Tibial nerve (tissue), 4 donors: ENCODE data around the gene C1orf105.

Source experiments
- CTCF ChIP-seq, 5 experiments: fragments of 200-600 bp in 3 of 5; fragments of 450-650 bp in 2 of 5; sonication (generic) in 3 of 5; IDR thresholded peaks; one replicate each; pipeline ENCODE4 v1.5.1; 2016 to 2019; ENCODE audit warnings: antibody characterized with exemption in 5 of 5, mild to moderate bottlenecking in 3 of 5, moderate library complexity in 2 of 5
- EP300 ChIP-seq, 2 donors: sonication (generic); formaldehyde crosslinking; IDR thresholded peaks; one replicate each; pipeline ENCODE4 v1.6.1; 2017; ENCODE audit warnings: antibody characterized with exemption in 2 of 2, mild to moderate bottlenecking in 1 of 2
- POLR2A ChIP-seq, 2 donors: fragments of 450-650 bp; IDR thresholded peaks; one replicate each; pipeline ENCODE4 v1.6.1; 2017; ENCODE audit warnings: antibody characterized with exemption in 2 of 2, mild to moderate bottlenecking in 2 of 2, moderate library complexity in 2 of 2

GRCh38 chr1:172449585-172450523 lies 29.4 kb downstream of the C1orf105 start:
- TF ChIP-seq POLR2A (IDR thresholded peaks at IDR 0.05), result no peak
- TF ChIP-seq CTCF (IDR thresholded peaks at IDR 0.05), result peak; percentile 59 to 85 (median 79)
- no peak for TF ChIP-seq EP300 (IDR thresholded peaks at IDR 0.05)
